ENCODE measurements around the gene PRCD.

DNA sequence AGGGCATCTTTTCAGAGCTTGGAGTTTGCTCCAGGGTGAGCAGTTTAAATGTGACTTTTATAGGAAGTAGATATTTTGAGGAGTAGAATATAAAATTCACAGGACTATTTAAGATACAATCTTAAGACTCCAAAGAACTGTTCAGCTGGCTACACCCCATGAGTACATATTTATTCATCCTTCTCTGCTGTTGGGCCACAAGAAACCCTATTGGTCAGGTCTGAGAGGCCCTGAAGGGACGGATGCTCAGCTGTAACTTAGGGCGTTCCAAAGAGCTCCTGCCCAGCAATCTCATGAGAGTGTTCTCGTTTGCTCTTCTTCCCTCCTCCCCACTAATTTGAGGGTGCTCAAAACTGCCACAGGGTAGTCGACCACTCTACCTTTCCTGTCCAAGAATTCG is 38.5 kb downstream of the PRCD start:
- TF ChIP-seq POLR2A (IDR thresholded peaks at IDR 0.05) = no peak
- TF ChIP-seq, protein P1, sequence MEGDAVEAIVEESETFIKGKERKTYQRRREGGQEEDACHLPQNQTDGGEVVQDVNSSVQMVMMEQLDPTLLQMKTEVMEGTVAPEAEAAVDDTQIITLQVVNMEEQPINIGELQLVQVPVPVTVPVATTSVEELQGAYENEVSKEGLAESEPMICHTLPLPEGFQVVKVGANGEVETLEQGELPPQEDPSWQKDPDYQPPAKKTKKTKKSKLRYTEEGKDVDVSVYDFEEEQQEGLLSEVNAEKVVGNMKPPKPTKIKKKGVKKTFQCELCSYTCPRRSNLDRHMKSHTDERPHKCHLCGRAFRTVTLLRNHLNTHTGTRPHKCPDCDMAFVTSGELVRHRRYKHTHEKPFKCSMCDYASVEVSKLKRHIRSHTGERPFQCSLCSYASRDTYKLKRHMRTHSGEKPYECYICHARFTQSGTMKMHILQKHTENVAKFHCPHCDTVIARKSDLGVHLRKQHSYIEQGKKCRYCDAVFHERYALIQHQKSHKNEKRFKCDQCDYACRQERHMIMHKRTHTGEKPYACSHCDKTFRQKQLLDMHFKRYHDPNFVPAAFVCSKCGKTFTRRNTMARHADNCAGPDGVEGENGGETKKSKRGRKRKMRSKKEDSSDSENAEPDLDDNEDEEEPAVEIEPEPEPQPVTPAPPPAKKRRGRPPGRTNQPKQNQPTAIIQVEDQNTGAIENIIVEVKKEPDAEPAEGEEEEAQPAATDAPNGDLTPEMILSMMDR (IDR thresholded peaks at IDR 0.05) = no peak
- no peak for TF ChIP-seq POLR2AphosphoS5 (IDR thresholded peaks at IDR 0.05)
- TF ChIP-seq EP300 (IDR thresholded peaks at IDR 0.05) = no peak
